NCI-H345 treated with DMSO at 0.1 percent for 48 hours (cell line): Measurements from ENCODE around the gene PPP1R15A.
"Not testable (repeated sequence)": the region's sequence is repeated elsewhere in the genome, so short reads cannot be mapped to it uniquely, and the experiment has no call there.

Experiments used
- DNase-seq: peaks from one replicate; lab custom pipeline; 2025; ENCODE audit not compliant: unreplicated experiment; lab: John Stamatoyannopoulos, UW

PPP1R15A gene

GRCh38 chr19:48858984-48859710 lies 13.1 kb upstream of the PPP1R15A start:
- no peak for DNase-seq

- no peak for DNase-seq
Measured at GRCh38 chr19:48859711-48860572, 12.3 kb upstream of the PPP1R15A start.

GRCh38 chr19:48861313-48861712 lies 10.9 kb upstream of the PPP1R15A start:
- DNase-seq: no peak

DNA sequence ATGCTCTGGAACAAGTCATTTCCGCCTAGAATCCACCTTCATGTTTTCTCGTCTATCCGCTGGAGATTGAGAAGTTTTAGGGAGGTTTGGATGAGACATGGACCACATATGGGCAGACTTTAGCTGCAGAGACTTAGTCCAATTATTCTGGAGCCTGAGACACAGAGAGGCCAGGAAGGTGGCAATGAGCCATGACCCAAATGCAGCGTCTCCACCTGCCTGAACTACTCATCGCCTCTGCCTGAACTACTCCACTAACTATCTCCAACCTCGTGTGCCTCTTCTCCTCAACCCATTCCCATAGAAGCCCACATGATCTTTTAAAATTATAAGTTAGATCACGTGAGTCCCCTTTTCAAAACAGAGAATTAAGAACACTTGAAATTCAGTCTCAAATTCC lies 9.4 kb upstream of the PPP1R15A start:
- DNase-seq: no peak

- no peak for DNase-seq
Measured at GRCh38 chr19:48866692-48867091, 5.5 kb upstream of the PPP1R15A start.

DNA sequence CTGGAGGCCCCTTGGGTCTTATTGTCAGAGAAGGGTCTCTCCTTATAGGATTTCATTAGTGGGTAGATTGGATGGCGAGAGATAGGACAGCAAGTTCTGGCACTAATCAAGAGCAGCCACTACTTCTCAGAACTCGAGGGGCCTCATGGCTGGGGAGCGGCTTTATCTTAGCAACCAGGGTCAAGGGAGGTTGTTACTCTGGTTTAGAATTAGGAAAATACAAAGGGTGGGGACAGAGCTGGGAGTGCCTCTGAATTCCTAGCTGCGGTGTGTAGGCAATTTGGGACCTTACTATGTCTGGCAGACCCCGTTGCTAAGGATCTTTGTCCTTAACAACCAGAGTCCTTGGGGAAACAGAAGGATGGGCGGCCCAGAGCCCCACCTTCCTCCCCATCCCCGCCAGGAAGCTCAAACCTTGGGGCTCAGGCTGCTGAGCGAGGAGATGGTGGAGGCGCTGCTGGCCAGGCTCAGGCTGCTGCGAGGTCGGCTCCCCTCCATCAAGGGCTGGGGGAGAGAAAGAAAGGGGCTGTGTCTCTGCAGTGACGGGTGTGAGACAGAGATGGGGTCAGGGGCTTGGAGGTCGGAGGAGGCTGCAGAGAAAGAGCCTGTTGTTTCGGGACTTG lies 5.0 kb upstream of the PPP1R15A start:
- DNase-seq: no peak

DNA sequence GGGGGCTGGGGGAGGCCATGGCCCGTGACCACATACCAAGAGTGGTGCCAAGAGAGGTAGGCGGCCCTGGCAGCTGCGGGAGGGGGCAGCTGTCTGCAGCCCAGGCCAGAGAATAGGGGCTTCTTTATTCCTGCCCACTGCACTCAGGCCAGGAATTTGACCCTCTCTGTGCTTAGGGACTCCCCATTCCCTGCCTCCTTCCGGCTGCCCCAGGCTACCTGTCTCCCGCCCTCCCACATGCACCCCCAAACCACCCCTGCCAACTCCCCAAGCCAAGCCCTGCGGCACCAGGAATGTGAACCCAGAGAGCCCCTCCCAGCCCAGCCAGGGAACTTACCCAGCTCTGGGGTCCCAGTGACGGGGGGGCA lies 4.5 kb upstream of the PPP1R15A start:
- no peak for DNase-seq

- no peak for DNase-seq
Measured at GRCh38 chr19:48868114-48868886, 3.9 kb upstream of the PPP1R15A start, which contains the start of gene PLEKHA4. Gene PLEKHA4 (minus strand): TSS chr19:48868617. CDS start chr19:48867620, 997 bp downstream.

DNA sequence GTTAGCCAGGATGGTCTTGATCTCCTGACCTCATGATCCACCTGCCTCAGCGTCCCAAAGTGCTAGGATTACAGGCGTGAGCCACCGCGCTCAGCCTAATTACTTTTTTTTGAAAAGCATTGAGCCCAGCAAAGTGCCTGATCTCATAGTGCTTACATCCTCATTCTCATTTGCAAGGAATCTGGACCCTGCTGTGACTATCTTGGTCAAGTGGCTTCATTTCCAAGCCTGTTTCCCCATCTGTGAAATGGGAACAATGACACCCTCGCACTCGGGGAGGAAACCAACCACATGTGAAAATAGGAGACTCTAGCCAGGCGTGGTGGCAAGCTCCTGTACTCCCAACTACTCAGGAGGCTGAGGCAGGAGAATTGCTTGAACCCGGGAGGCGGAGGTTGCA lies 2.2 kb upstream of the PPP1R15A start:
- DNase-seq: no peak

GRCh38 chr19:48871471-48872181 lies 595 bp upstream of the PPP1R15A start:
- DNase-seq: not testable (repeated sequence)

- DNase-seq: peak; percentile 14
Measured at GRCh38 chr19:48872884-48873475, 759 bp downstream of the PPP1R15A start.

GRCh38 chr19:48873476-48874302 lies 1.5 kb downstream of the PPP1R15A start:
- no peak for DNase-seq

DNA sequence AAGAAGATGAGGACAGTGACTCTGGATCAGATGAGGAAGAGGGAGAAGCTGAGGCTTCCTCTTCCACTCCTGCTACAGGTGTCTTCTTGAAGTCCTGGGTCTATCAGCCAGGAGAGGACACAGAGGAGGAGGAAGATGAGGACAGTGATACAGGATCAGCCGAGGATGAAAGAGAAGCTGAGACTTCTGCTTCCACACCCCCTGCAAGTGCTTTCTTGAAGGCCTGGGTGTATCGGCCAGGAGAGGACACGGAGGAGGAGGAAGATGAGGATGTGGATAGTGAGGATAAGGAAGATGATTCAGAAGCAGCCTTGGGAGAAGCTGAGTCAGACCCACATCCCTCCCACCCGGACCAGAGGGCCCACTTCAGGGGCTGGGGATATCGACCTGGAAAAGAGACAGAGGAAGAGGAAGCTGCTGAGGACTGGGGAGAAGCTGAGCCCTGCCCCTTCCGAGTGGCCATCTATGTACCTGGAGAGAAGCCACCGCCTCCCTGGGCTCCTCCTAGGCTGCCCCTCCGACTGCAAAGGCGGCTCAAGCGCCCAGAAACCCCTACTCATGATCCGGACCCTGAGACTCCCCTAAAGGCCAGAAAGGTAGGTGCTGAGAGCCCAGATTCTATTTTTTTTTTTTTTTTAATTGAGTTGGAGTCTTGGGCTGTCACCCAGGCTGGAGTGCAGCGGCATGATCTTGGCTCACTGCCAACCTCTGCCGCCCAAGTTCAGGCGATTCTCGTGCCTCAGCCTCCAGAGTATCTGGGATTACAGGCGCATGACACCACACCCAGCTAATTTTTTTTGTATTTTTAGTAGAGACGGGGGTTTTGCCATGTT lies 2.3 kb downstream of the PPP1R15A start:
- no peak for DNase-seq

DNA sequence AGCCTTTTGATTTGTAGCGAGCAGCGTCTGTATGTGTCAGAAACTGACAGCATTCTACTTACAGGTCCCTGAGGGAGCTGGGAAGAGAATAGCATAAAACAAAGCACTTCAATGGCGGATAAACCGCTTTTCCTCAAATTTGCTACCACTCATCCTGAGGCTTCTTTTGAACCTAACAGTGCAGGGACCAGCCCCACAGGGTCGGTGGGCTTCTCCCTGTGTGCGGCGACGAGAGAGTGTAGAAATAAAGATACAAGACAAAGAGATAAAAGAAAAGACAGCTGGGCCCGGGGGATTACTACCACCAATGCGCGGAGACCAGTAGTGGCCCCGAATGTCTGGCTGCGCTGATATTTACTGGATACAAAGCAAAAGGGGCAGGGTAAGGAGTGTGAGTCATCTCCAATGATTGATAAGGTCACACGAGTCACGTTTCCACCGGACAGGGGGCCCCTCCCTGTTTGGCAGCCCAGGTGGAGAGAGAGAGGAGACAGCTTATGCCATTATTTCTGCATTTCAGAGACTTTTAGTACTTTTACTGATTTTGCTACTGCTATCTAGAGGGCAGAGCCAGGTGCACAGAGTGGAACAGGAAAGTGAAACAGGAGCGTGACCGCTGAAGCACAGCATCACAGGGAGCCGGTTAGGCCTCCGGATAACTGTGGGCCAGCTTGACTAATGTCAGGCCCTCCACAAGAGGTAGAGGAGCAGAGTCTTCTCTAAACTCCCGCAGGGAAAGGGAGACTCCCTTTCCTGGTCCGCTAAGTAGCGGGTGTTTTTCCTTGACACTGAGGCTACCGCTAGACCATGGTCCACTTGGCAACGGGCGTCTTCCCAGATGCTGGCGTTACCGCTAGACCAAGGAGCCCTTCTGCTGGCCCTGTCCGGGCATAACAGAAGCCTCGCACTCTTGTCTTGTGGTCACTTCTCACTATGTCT lies 4.1 kb downstream of the PPP1R15A start:
- DNase-seq: not testable (repeated sequence)

GRCh38 chr19:48877855-48878195 lies 5.6 kb downstream of the PPP1R15A start:
- no peak for DNase-seq

GRCh38 chr19:48878196-48879024 lies 6.2 kb downstream of the PPP1R15A start:
- no peak for DNase-seq
